HepG2 (cell line): ENCODE data around the gene TIMM44. TPM values are rescaled to one million over a fixed set of nuclear protein-coding genes. Genes with fewer than 3 reads are reported as not detected.

Experiments used
- DDIT3 ChIP-seq: sonication (generic); formaldehyde crosslinking; IDR thresholded peaks from 2 replicates; pipeline ENCODE4 v1.4.0; 2020; ENCODE audit warnings: mild to moderate bottlenecking, missing genetic modification reagents
- HDAC1 ChIP-seq: sonication (generic); formaldehyde crosslinking; IDR thresholded peaks from 2 replicates; pipeline ENCODE4 v1.5.1; 2020; ENCODE audit warnings: mild to moderate bottlenecking, missing genetic modification reagents
- MIXL1 ChIP-seq: IDR thresholded peaks from 2 replicates; pipeline ENCODE4 v1.6.1; 2016
- POLR2G ChIP-seq: fragments of 200-400 bp; formaldehyde crosslinking; IDR thresholded peaks from 2 replicates; pipeline ENCODE4 v1.6.1; 2018; ENCODE audit warnings: mild to moderate bottlenecking, low read depth, low read length, moderate library complexity
- PRDM15 ChIP-seq: sonication (generic); formaldehyde crosslinking; IDR thresholded peaks from 2 replicates; pipeline ENCODE4 v1.4.0; 2020; ENCODE audit warnings: missing genetic modification reagents
- SIN3A ChIP-seq: IDR thresholded peaks from 2 replicates; pipeline ENCODE4 v1.6.1; 2011; ENCODE audit warnings: low read depth, mild to moderate bottlenecking, control low read depth, low read length, borderline replicate concordance
- TAF1 ChIP-seq: sonication (generic); formaldehyde crosslinking; IDR thresholded peaks from 2 replicates; pipeline ENCODE4 v1.4.0; 2020; ENCODE audit warnings: missing genetic modification reagents
- ZBTB14 ChIP-seq: sonication (generic); formaldehyde crosslinking; IDR thresholded peaks from 2 replicates; pipeline ENCODE4 v1.4.0; 2020; ENCODE audit warnings: missing genetic modification reagents
- ZFY ChIP-seq: sonication (generic); formaldehyde crosslinking; IDR thresholded peaks from 2 replicates; pipeline ENCODE4 v1.4.0; 2020; ENCODE audit warnings: missing genetic modification reagents
- ZNF251 ChIP-seq: sonication (generic); formaldehyde crosslinking; IDR thresholded peaks from 2 replicates; pipeline ENCODE4 v1.9.0; 2021; ENCODE audit warnings: mild to moderate bottlenecking, missing genetic modification reagents
- ZNF260 ChIP-seq: sonication (generic); formaldehyde crosslinking; IDR thresholded peaks from 2 replicates; pipeline ENCODE4 v1.4.0; 2020; ENCODE audit warnings: missing genetic modification reagents, low read depth, mild to moderate bottlenecking, borderline replicate concordance
- ZNF501 ChIP-seq: sonication (generic); formaldehyde crosslinking; IDR thresholded peaks from 2 replicates; pipeline ENCODE4 v1.5.1; 2020; ENCODE audit warnings: mild to moderate bottlenecking, moderate library complexity, missing genetic modification reagents
- ZNF512 ChIP-seq: sonication (generic); formaldehyde crosslinking; IDR thresholded peaks from 2 replicates; pipeline ENCODE4 v1.4.0; 2020; ENCODE audit warnings: mild to moderate bottlenecking, missing genetic modification reagents
- ZNF546 ChIP-seq: sonication (generic); formaldehyde crosslinking; conservative IDR thresholded peaks from 2 replicates; pipeline ENCODE4 v1.8.1; 2023; ENCODE audit warnings: mild to moderate bottlenecking, missing genetic modification reagents
- ZNF691 ChIP-seq: sonication (generic); formaldehyde crosslinking; IDR thresholded peaks from 2 replicates; pipeline ENCODE4 v1.4.0; 2020; ENCODE audit warnings: missing genetic modification reagents, low read depth, mild to moderate bottlenecking, borderline replicate concordance
- polyA plus RNA-seq, 8 experiments: library from polyadenylated mRNA; depleted of rRNA in 3 of 8; stranded (reverse) in 7 of 8; unstranded in 1 of 8; fragments of >200 nt; fragmentation: Illumina TruSeq in 4 of 8; extraction: Trizol in 4 of 8; gene quantifications; 2 replicates each; pipeline versions ENCODE4 v1.2.1 to v1.2.3, GENCODE V29; 2011 to 2016; ENCODE audit warnings: low read depth in 4 of 8, missing spikeins in 1 of 8, mixed read lengths in 1 of 8; ENCODE audit not compliant: insufficient read depth in 1 of 8
- total RNA-seq, 5 experiments: library from RNA; depleted of rRNA; stranded (reverse); fragments of >200 nt; fragmentation: Illumina TruSeq; extraction: Trizol; gene quantifications; 2 replicates each; pipeline ENCODE4 v1.2.3, GENCODE V29; 2016; ENCODE audit warnings: low read depth in 1 of 5
- TF ChIP-seq, protein P1 (sequence below): sonication (generic); formaldehyde crosslinking; IDR thresholded peaks from 2 replicates; pipeline ENCODE4 v1.5.0; 2020; ENCODE audit warnings: mild to moderate bottlenecking, missing genetic modification reagents
- TF ChIP-seq, protein P2 (sequence below): IDR thresholded peaks from 2 replicates; pipeline ENCODE4 v1.6.1; 2012; ENCODE audit warnings: low read depth, low read length, improper control_type of control experiment

Gene TIMM44
- total and polyA plus RNA-seq, 2 of the 13 experiments (the other 11 are each of a cell fraction or from before 2014, with no cell fraction given), result 42.9 to 72.6 TPM

GRCh38 chr19:7943444-7944176 lies at the start of gene TIMM44 (continued):
- TF ChIP-seq ZBTB14 (CRISPR knock-in tag) (no peak), POLR2G (peak; percentile 97), TAF1 (peak; percentile 98), ZNF251 (CRISPR knock-in tag) (no peak), ZNF260 (CRISPR knock-in tag) (no peak), ZNF546 (peak; percentile 96), ZFY (CRISPR knock-in tag) (peak; percentile 93), SIN3A (peak; percentile 96), ZNF512 (CRISPR knock-in tag) (no peak), ZNF691 (CRISPR knock-in tag) (0 out of 2 replicates have a peak, but pooled peaks have one; percentile 37), MIXL1 (0 out of 2 replicates have a peak, but pooled peaks have one; percentile 30), ZNF501 (CRISPR knock-in tag) (peak; percentile 73), DDIT3 (CRISPR knock-in tag) (no peak), PRDM15 (peak; percentile 38; the same call in 1 of the 2 replicates), HDAC1 (CRISPR knock-in tag) (peak; percentile 90)
- TF ChIP-seq, protein P1, sequence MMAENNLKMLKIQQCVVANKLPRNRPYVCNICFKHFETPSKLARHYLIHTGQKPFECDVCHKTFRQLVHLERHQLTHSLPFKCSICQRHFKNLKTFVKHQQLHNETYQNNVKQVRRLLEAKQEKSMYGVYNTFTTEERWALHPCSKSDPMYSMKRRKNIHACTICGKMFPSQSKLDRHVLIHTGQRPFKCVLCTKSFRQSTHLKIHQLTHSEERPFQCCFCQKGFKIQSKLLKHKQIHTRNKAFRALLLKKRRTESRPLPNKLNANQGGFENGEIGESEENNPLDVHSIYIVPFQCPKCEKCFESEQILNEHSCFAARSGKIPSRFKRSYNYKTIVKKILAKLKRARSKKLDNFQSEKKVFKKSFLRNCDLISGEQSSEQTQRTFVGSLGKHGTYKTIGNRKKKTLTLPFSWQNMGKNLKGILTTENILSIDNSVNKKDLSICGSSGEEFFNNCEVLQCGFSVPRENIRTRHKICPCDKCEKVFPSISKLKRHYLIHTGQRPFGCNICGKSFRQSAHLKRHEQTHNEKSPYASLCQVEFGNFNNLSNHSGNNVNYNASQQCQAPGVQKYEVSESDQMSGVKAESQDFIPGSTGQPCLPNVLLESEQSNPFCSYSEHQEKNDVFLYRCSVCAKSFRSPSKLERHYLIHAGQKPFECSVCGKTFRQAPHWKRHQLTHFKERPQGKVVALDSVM (CRISPR knock-in tag), result no peak
- TF ChIP-seq, protein P2, sequence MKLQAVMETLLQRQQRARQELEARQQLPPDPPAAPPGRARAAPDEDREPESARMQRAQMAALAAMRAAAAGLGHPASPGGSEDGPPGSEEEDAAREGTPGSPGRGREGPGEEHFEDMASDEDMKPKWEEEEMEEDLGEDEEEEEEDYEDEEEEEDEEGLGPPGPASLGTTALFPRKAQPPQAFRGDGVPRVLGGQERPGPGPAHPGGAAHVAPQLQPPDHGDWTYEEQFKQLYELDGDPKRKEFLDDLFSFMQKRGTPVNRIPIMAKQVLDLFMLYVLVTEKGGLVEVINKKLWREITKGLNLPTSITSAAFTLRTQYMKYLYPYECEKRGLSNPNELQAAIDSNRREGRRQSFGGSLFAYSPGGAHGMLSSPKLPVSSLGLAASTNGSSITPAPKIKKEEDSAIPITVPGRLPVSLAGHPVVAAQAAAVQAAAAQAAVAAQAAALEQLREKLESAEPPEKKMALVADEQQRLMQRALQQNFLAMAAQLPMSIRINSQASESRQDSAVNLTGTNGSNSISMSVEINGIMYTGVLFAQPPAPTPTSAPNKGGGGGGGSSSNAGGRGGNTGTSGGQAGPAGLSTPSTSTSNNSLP, result peak; percentile 32; the same call in 1 of the 2 replicates
